Sigmoid colon (tissue), 7 donors: Measurements from ENCODE around the gene ZAP70. TPM values are rescaled to one million over a fixed set of nuclear protein-coding genes. Genes with fewer than 3 reads are reported as not detected.
A peak's percentile ranks its signal among the peaks of the same experiment; 100 is the strongest.

Experiments
- DNase-seq: peaks from one replicate; pipeline ENCODE4 v3.0.0-alpha.2; 2019
- H3K27ac ChIP-seq, 4 donors: fragments of 200-600 bp; sonication (generic); one replicate each; pipeline ENCODE4 v1.5.1; 2016 to 2019; ENCODE audit warnings: mild to moderate bottlenecking in 1 of 4
- H3K27me3 ChIP-seq, 3 donors: fragments of 200-600 bp; sonication (generic); one replicate each; pipeline ENCODE4 v1.5.1; 2019; ENCODE audit warnings: mild to moderate bottlenecking in 1 of 3
- H3K36me3 ChIP-seq, 4 donors: fragments of 200-600 bp; sonication (generic); one replicate each; pipeline ENCODE4 v1.5.1; 2016 to 2019
- H3K4me1 ChIP-seq, 4 donors: fragments of 200-600 bp; sonication (generic); one replicate each; pipeline ENCODE4 v1.5.1; 2017 to 2019
- H3K4me3 ChIP-seq, 4 donors: fragments of 200-600 bp; sonication (generic); one replicate each; pipeline ENCODE4 v1.5.1; 2017 to 2019; ENCODE audit warnings: mild to moderate bottlenecking in 2 of 4, moderate library complexity in 1 of 4
- H3K9me3 ChIP-seq, 4 donors: fragments of 200-600 bp in 3 of 4; sonication (generic) in 3 of 4; one replicate each; pipeline versions ENCODE4 v1.5.1 to v1.6.1; 2013 to 2019
- CTCF ChIP-seq, 4 experiments: fragments of 450-650 bp in 3 of 4; fragments of 200-600 bp in 1 of 4; IDR thresholded peaks; one replicate each; pipeline ENCODE4 v1.5.1; 2016 to 2019; ENCODE audit warnings: antibody characterized with exemption in 4 of 4, mild to moderate bottlenecking in 3 of 4, moderate library complexity in 2 of 4
- EP300 ChIP-seq, 4 donors: sonication (generic); formaldehyde crosslinking; IDR thresholded peaks; one replicate each; pipeline ENCODE4 v1.6.1; 2017; ENCODE audit warnings: antibody characterized with exemption in 4 of 4
- POLR2A ChIP-seq, 2 donors: fragments of 450-650 bp; IDR thresholded peaks; one replicate each; pipeline ENCODE4 v1.6.1; 2016; ENCODE audit warnings: antibody characterized with exemption in 2 of 2, mild to moderate bottlenecking in 2 of 2, moderate library complexity in 2 of 2
- POLR2AphosphoS5 ChIP-seq, 4 donors: sonication (generic); formaldehyde crosslinking; IDR thresholded peaks; one replicate each; pipeline ENCODE4 v1.6.1; 2017; ENCODE audit warnings: antibody characterized with exemption in 4 of 4
- WGBS, 2 donors: extraction: QIAGEN DNeasy Blood & Tissue Kit; methylation state at CpG; one replicate each; pipeline ENCODE4 v1.1.7; 2013; 5-methylcytosine and 5-hydroxymethylcytosine counted together
- intact Hi-C: fragments of 100-400 bp; cut with DNase I; formaldehyde crosslinking; loops from one replicate; pipeline ENCODE4 v1.15.1; 2023
- polyA plus RNA-seq, 3 donors: library from polyadenylated mRNA; stranded (reverse); fragments of 200-250 nt; gene quantifications; one replicate each; pipeline ENCODE4 v1.2.3, GENCODE V29; 2013
- total RNA-seq, 4 donors: library from RNA; depleted of rRNA; stranded (reverse); fragments of >200 nt; gene quantifications; one replicate each; pipeline ENCODE4 v1.1.0, GENCODE V29; 2016
- donor health status: healthy with polysubstance abuse.
- donor health status: Bipolar disorder and iron deficiency.
- donor health status: healthy.

ZAP70 gene
- total and polyA plus RNA-seq, 7 donors = 1.3 to 28.0 (median 2.5) TPM; not detected in 2

- no peaks in the 10 kb centered on the region for H3K4me1 ChIP-seq
- H3K36me3 ChIP-seq = no peaks in the 10 kb centered on the region
- no peak for DNase-seq
- H3K9me3 ChIP-seq = no peaks in the 10 kb centered on the region
- no peaks in the 10 kb centered on the region for H3K27me3 ChIP-seq
- WGBS, 2 donors = 93 to 97% methylated on average over 9 of the region's 9 CpGs
- intact Hi-C loops = no loop called here
- H3K4me3 ChIP-seq = no peak overlapping the region
- no peak overlapping the region for H3K27ac ChIP-seq
- no peak for TF ChIP-seq EP300 (IDR thresholded peaks at IDR 0.05)
- TF ChIP-seq POLR2AphosphoS5 (IDR thresholded peaks at IDR 0.05) = no peak
- TF ChIP-seq POLR2A (IDR thresholded peaks at IDR 0.05) = no peak
- TF ChIP-seq CTCF (IDR thresholded peaks at IDR 0.05) = no peak
These were observed 25.0 kb downstream of the ZAP70 start for GRCh38 chr2:97738179-97739019.

GRCh38 chr2:97739020-97739892, 25.9 kb downstream of the ZAP70 start:
- TF ChIP-seq POLR2AphosphoS5 (IDR thresholded peaks at IDR 0.05) (no peak), CTCF (IDR thresholded peaks at IDR 0.05) (no peak), POLR2A (IDR thresholded peaks at IDR 0.05) (no peak), EP300 (IDR thresholded peaks at IDR 0.05) (no peak)
- H3K27ac ChIP-seq = no peak overlapping the region
- H3K9me3 ChIP-seq = no peaks in the 10 kb centered on the region

GRCh38 chr2:97739893-97740245, 26.5 kb downstream of the ZAP70 start:
- H3K9me3 ChIP-seq = no peaks in the 10 kb centered on the region
- intact Hi-C loops = no loop called here
- no peak overlapping the region for H3K27ac ChIP-seq
- no peaks in the 10 kb centered on the region for H3K27me3 ChIP-seq
- no peak for DNase-seq
- no peak for TF ChIP-seq POLR2AphosphoS5 (IDR thresholded peaks at IDR 0.05)
- no peak for TF ChIP-seq CTCF (IDR thresholded peaks at IDR 0.05)
- TF ChIP-seq EP300 (IDR thresholded peaks at IDR 0.05) = no peak
- no peak for TF ChIP-seq POLR2A (IDR thresholded peaks at IDR 0.05)
- 48 to 82% methylated on average over 5 of the region's 5 CpGs for WGBS, 2 donors
- H3K4me3 ChIP-seq = no peak overlapping the region
- no peaks in the 10 kb centered on the region for H3K4me1 ChIP-seq
- no peaks in the 10 kb centered on the region for H3K36me3 ChIP-seq

More at GRCh38 chr2:97739020-97739892, 25.9 kb downstream of the ZAP70 start:
- intact Hi-C loops = no loop called here
- H3K4me1 ChIP-seq = no peaks in the 10 kb centered on the region
- WGBS, 2 donors = 74 to 88% methylated on average over 23 of the region's 23 CpGs
- H3K36me3 ChIP-seq = no peaks in the 10 kb centered on the region
- no peak for DNase-seq
- H3K27me3 ChIP-seq = no peaks in the 10 kb centered on the region
- H3K4me3 ChIP-seq = no peak overlapping the region

- Histone ChIP-seq H3K27me3 (no peaks in the 10 kb centered on the region), H3K27ac (no peak overlapping the region), H3K36me3 (no peaks in the 10 kb centered on the region), H3K4me3 (no peak overlapping the region), H3K4me1 (peaks cover 0 to 6% (median 4%) of the 10 kb centered on the region in 4 donors), H3K9me3 (no peaks in the 10 kb centered on the region)
- TF ChIP-seq EP300 (IDR thresholded peaks at IDR 0.05) (no peak), POLR2AphosphoS5 (IDR thresholded peaks at IDR 0.05) (peak in 1 of 4 donors; percentile 4), CTCF (IDR thresholded peaks at IDR 0.05) (peak in 3 of 4 experiments; percentile 40 to 48 (median 46)), POLR2A (IDR thresholded peaks at IDR 0.05) (no peak)
- DNase-seq = no peak
- intact Hi-C loops = no loop called here
- 25 to 34% methylated on average over 19 of the region's 19 CpGs for WGBS, 2 donors
These were observed 27.3 kb downstream of the ZAP70 start for GRCh38 chr2:97740590-97741182.
